ENCODE data around the gene EYA2.

DNA sequence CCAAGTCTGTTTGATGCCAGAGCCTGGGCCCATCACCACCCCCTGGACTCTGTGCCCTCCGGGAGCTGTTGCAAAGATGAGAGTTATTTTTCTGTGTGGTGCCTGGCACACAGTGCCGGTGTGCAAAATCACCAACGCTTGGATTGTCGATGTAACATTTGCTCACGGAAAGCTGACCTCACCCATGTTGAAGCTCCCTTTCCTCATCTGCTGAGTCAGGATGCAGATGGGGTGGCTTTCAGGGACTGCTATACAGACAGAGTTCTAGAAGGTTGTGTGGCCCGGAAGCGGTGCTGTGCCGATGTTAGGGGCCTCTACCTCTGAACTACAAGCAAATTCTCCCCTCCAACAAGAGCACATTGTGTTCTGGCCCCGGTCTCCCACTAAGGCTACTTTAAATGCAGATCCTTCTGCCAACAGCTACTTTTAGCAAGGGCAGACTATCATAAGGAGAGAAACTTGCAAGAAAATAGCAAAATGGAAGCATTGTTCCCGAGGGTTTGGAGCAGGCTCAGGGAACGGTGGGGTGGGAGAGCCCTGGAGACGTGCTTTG is 34.0 kb downstream of the EYA2 start:
- no peak for TF ChIP-seq CTCF (conservative IDR thresholded peaks at IDR 0.05)
- no peak for TF ChIP-seq ZFX (IDR thresholded peaks at IDR 0.05)

Data from C4-2B (cell line).